Activated gamma-delta T cell treated with Interleukin-2 at 50 U/mL for 16 hours (primary cell): ENCODE results near the gene PCMTD2.

Experiments
- DNase-seq: peaks from one replicate; pipeline ENCODE4 v3.0.0-alpha.2; 2020

PCMTD2 gene

GRCh38 chr20:64239449-64240242, 15.9 kb upstream of the PCMTD2 start:
- no peak for DNase-seq

GRCh38 chr20:64240243-64241015, 15.1 kb upstream of the PCMTD2 start:
- no peak for DNase-seq

- no peak for DNase-seq
These were observed 14.5 kb upstream of the PCMTD2 start for GRCh38 chr20:64241061-64241460.

- no peak for DNase-seq
These were observed 13.3 kb upstream of the PCMTD2 start for GRCh38 chr20:64242003-64242796.

- no peak for DNase-seq
These were observed 12.6 kb upstream of the PCMTD2 start for GRCh38 chr20:64242797-64243475.

GRCh38 chr20:64244281-64244805, 11.2 kb upstream of the PCMTD2 start:
- no peak for DNase-seq

- DNase-seq, result no peak
These were observed 10.5 kb upstream of the PCMTD2 start for GRCh38 chr20:64244870-64245603.

GRCh38 chr20:64245746-64246595, 9.6 kb upstream of the PCMTD2 start:
- no peak for DNase-seq

- no peak for DNase-seq
These were observed 8.8 kb upstream of the PCMTD2 start for GRCh38 chr20:64246616-64247306.

GRCh38 chr20:64247307-64247618, 8.3 kb upstream of the PCMTD2 start:
- no peak for DNase-seq

GRCh38 chr20:64247970-64248841, 7.3 kb upstream of the PCMTD2 start:
- no peak for DNase-seq

- no peak for DNase-seq
These were observed 5.5 kb upstream of the PCMTD2 start for GRCh38 chr20:64250027-64250426.

- DNase-seq, result no peak
These were observed 2.6 kb upstream of the PCMTD2 start for GRCh38 chr20:64253000-64253383.

- no peak for DNase-seq
These were observed 2.1 kb upstream of the PCMTD2 start for GRCh38 chr20:64253443-64253842.

GRCh38 chr20:64254156-64254555, 1.4 kb upstream of the PCMTD2 start:
- DNase-seq, result no peak

- DNase-seq, result no peak
These were observed 782 bp upstream of the PCMTD2 start for GRCh38 chr20:64254571-64255360.

- DNase-seq, result no peak
These were observed 861 bp downstream of the PCMTD2 start for GRCh38 chr20:64256282-64256935.
